Measurements from ENCODE around the gene CLDN11.

Gene CLDN11

DNA sequence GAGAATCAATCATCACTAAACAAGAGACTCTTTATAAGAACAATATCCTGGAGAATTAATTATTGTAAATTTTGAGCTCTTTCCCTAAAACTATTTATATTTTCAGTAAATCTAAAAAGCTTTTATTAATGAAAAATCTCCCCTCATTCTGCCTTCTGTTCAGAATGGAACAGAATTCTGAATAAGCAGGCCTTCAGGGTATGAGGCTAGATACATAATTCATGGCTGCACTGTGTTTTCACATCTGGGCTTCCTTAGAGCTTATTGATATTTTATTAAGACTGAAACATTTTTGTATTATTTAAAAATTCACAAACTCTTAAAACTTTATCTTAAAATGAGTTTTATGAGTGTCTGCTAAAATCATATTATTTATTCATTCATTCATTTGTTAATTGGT lies 24.8 kb downstream of the CLDN11 start:
- DNase-seq (ENCODE audit: low read depth in 2 of 2) = no peak
- TF ChIP-seq, protein P1, sequence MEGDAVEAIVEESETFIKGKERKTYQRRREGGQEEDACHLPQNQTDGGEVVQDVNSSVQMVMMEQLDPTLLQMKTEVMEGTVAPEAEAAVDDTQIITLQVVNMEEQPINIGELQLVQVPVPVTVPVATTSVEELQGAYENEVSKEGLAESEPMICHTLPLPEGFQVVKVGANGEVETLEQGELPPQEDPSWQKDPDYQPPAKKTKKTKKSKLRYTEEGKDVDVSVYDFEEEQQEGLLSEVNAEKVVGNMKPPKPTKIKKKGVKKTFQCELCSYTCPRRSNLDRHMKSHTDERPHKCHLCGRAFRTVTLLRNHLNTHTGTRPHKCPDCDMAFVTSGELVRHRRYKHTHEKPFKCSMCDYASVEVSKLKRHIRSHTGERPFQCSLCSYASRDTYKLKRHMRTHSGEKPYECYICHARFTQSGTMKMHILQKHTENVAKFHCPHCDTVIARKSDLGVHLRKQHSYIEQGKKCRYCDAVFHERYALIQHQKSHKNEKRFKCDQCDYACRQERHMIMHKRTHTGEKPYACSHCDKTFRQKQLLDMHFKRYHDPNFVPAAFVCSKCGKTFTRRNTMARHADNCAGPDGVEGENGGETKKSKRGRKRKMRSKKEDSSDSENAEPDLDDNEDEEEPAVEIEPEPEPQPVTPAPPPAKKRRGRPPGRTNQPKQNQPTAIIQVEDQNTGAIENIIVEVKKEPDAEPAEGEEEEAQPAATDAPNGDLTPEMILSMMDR (IDR thresholded peaks at IDR 0.05; ENCODE audit: low read depth, low read length) = no peak
- H3K4me3 ChIP-seq (replicated peaks in 1 of 2; ENCODE audit: low read depth in 2 of 2, low read length in 2 of 2) = no peak overlapping the region

DNA sequence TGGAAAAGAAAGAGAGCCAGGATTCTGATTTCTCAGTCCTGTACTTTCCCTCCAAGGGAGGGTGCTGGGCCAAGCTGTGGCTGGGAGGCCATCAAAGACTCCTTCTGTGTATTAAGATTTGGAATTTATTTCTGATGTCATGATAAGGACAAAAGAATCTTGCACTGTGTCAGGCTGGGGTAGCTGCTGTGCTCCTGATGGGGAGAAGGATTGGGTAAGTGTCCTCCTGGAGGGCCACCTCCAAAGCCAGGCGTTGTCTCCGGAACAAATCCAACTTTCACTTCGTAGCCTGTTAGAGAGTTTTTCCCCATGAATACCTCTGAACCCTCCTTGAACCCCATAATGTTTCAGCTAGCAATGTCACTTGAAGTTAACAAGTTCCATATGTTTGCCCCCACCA lies 29.9 kb downstream of the CLDN11 start:
- TF ChIP-seq, protein P1 (IDR thresholded peaks at IDR 0.05; ENCODE audit: low read depth, low read length) = no peak
- DNase-seq (ENCODE audit: low read depth in 2 of 2) = no peak
- no peak overlapping the region for H3K4me3 ChIP-seq (replicated peaks in 1 of 2; ENCODE audit: low read depth in 2 of 2, low read length in 2 of 2)

DNA sequence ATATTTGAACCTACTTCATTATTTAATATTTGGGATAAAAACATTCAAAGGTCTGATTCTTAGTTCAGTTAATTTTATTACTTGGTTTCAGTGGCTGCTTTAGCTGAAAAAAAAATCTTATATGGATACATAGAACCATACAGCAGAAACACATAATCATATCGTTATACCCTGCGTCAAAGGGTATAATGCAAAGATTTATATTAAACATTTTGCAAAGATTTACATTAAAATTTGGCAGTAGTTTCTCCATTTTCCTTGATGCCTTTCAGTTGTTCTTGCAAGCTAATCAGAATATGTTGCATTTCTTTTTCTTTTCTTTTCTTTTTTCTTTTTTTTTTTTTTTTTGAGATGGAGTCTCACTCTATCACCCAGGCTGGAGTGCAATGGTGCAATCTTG lies 31.4 kb downstream of the CLDN11 start:
- DNase-seq (ENCODE audit: low read depth in 2 of 2) = no peak
- no peak overlapping the region for H3K4me3 ChIP-seq (replicated peaks in 1 of 2; ENCODE audit: low read depth in 2 of 2, low read length in 2 of 2)
- TF ChIP-seq, protein P1 (IDR thresholded peaks at IDR 0.05; ENCODE audit: low read depth, low read length) = no peak

DNA sequence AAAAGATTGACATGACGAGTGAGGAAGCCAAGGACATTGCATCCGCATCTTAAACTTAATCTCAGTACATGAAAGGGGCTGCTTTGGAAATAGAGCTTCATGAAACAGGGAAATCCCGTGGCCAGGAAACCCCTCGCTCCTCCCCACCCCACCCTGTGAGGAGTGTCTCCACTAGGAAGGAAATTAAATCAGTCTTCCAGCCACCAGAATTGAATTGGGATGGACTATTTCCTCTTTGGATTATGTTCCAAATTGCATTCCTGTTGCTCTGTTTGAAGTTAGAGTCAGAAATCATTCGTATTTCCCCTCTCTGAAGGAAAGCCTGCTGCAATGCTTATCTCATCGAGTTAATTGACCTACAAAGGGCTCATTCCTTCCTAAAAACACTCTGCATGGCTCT lies 35.8 kb downstream of the CLDN11 start:
- TF ChIP-seq, protein P1 (IDR thresholded peaks at IDR 0.05; ENCODE audit: low read depth, low read length) = no peak
- no peak for DNase-seq (ENCODE audit: low read depth in 2 of 2)
- H3K4me3 ChIP-seq (replicated peaks in 1 of 2; ENCODE audit: low read depth in 2 of 2, low read length in 2 of 2) = no peak overlapping the region

DNA sequence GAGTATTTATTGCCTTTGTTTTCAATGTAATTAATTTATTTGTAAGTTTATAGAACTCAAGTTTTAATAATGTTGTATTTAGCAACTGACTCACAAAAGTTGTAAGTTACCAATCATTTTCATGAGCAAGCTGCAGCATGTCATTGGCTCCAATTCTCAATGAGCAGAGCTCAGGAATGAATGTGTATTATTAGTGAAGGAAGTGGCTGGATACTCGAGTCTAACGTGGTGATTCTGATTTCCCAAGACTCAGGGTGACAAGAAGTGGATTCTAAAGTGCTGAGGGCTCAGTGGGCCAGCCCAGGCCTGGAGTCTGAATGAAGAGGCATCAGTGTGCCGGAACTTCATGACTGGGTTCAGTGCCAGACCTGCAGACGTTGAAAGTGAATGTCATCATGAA lies 39.6 kb downstream of the CLDN11 start:
- TF ChIP-seq, protein P1 (IDR thresholded peaks at IDR 0.05; ENCODE audit: low read depth, low read length) = no peak
- no peak for DNase-seq (ENCODE audit: low read depth in 2 of 2)
- no peak overlapping the region for H3K4me3 ChIP-seq (replicated peaks in 1 of 2; ENCODE audit: low read depth in 2 of 2, low read length in 2 of 2)

DNA sequence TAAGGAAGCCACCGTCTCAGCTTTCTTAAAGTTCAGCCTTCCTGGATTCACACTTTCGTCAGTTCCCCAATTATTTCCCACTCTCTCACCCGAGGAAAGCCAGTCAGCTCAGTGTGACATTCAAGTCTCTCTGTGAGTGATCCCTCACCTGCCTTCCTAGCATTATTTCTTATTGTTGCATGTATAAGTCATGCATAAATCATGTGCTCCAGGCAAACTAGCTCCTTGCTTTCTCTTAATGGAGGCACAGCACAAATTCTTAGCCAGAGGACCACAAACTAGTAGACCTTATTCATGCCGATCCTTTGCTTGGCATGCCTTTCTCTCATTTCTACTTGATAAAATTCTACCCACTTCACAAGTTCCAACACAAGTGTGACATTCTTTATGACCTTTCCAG lies 44.3 kb downstream of the CLDN11 start:
- TF ChIP-seq, protein P1 (IDR thresholded peaks at IDR 0.05; ENCODE audit: low read depth, low read length) = no peak
- H3K4me3 ChIP-seq (replicated peaks in 1 of 2; ENCODE audit: low read depth in 2 of 2, low read length in 2 of 2) = no peak overlapping the region
- no peak for DNase-seq (ENCODE audit: low read depth in 2 of 2)

DNA sequence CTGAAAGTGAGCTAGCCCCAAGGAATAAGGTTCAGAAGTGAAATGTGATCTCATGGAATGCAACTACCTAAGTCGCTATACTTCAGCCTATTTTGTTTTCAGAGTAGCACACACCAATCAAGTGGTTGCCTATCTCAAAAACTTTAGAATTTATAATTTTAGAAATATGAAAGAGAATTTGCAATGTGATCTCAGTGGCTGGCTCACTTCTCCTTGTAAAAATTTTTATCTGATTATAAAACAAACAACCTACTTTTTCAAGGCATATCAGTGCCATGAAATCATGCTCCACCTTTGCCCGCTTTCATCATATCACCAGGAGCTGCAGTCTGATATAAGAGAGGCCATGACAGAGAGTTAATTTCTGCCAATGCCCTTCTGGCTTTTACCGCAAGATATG lies 47.3 kb downstream of the CLDN11 start:
- H3K4me3 ChIP-seq (replicated peaks in 1 of 2; ENCODE audit: low read depth in 2 of 2, low read length in 2 of 2) = no peak overlapping the region
- DNase-seq (ENCODE audit: low read depth in 2 of 2) = no peak
- TF ChIP-seq, protein P1 (IDR thresholded peaks at IDR 0.05; ENCODE audit: low read depth, low read length) = no peak

Measured in cardiac fibroblast (primary cell).